ENCODE results near the gene ENG.

DNA sequence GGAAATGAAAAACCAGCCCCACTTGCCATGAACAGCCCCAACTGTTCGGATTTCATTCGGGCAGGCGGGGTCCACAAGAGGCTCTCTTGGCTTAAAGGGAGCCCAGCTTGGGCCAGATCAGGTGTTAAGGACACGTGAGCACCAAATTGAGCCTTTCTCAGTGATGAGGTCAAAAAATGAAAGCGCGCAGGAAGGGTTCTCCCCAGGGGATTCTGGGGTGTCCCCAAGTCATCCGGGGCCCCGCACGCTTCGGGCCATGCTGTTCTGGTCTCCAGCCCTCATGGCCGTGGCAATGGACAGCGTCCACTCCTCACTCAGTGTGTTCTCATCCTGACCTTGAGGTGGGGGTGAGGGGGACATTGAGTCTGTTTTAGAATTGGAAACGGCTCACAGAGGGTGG lies 12.1 kb upstream of the ENG start:
- TF ChIP-seq CTCF (IDR thresholded peaks at IDR 0.05; ENCODE audit: borderline replicate concordance, extremely low read depth, low read length, poor library complexity, severe bottlenecking) (no peak), EZH2 (IDR thresholded peaks at IDR 0.05; ENCODE audit: borderline replicate concordance, low read depth, low read length, severe bottlenecking) (no peak)

All from DND-41 (cell line).